HG02642 (cell line): ENCODE data around the gene MIAT.

Experiments used
- ATAC-seq: cut with Tn5 transposase; IDR thresholded peaks from one replicate; pipeline ENCODE4 v1.9.1; 2021; ENCODE audit warnings: mild to moderate bottlenecking; ENCODE audit not compliant: unreplicated experiment, poor library complexity

Gene MIAT

DNA sequence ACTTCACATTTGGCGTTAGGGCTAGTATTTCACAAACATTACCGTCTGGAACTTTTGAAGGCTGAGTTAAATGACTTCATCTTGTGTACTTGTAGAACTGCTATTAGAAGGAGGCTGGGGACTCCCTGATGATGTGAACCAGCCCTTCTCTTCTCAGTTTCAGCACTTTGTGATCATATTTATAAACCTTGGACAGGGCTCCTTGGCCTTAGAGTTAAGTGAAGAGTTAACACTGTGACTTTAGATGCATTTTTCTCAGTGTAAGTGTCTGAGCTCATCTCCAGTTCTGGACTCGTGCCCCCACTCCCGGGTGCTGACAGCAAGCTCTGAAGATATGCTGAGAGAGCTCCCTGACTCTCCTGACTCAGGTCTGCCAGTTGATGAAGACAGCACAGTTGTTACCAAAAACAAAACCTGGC lies 8.4 kb downstream of the MIAT start:
- peak; percentile 15 for ATAC-seq

DNA sequence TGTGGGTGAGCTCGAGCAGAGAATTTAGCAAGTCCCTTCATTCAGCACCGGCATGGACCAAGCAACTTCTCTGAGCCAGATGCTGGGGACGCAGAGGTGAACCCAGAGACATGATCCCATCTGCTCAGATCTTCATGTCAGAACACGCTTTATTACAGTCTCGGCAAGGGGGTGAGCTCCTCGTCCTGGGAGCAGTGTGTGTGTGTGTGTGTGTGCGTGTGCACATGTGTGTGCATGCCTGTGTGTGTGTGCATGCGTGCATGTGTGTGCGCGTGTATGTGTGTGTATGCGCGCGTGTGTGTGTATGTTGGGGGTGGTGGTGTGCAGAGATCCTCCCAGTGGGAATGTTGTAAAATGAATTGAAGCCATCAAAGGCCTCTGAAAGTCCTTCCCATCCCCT lies 9.8 kb downstream of the MIAT start:
- ATAC-seq = no peak

DNA sequence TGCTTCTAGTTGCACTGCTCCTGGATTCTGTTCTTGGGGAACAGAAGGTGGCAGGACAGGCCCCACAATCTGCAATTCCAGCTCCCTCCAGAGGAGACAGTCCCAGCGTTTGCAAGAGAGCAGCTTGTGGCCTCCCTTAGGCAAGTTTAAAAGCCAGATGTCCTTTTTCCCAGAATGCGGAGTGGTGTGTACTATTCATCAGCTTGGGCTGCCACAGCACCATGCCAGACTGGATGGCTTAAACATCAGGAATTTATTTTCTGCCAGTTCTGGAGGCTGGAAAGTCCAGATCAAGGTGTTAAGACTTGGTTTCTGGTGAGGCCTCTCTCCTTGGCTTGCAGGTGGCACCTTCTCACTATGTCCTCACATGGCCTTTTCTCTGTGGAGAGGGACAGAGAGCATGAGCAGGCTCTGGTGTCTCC lies 11.7 kb downstream of the MIAT start:
- ATAC-seq = no peak

DNA sequence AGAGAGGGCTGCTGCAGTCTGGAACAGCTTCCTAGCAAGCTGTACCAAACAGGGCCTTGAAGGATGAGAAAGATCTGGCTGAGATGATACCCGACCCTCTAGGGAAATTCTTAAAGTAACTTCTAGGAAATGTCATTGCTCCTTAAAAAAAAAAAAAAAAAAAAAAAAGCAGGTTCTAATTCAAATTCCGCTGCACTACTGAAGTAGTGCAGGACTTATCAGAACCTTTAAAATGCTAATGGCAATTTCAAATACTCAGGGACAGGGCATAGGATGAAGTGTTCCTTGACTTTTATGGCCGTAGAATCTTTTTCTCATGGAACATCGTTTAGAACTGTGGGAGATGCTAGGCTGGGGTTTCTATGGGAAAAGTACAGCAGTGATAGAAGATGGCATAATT lies 13.1 kb downstream of the MIAT start:
- ATAC-seq = no peak

DNA sequence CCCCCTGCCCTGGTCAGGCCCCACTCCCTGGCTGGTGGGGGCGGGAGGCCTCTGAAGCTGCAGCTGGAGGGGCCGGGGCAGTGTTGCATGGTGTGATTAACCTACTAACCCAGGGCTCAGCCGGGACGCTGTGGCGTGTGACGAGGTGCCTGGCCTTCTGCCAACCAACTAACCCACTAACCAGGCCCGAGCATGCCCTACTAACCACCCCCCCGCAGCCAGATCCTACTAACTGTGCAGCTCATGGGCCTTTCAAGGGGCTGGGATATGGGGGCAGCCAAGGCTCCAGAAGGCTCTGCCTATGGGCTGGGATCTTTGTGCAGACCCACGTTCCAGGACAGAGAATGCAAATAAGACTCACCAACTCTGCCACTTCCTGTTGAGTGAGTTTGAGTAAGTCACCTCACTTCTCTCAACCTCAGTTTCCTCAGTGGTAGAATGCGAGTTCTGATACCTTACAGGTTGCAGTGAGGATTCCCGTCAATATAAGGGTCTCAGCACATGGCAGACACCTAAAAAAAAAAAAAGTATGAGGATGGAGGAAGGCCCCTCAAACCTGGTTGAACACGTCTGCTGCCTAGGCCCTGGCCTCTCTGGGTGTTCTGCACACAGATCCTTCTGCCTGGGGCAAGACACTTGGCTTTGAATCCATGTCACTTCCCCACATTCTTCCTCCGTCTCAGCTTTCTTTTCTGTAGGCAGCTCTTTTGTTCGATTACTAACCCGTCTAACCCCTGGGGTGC lies 14.1 kb downstream of the MIAT start:
- ATAC-seq = peak; percentile 33

DNA sequence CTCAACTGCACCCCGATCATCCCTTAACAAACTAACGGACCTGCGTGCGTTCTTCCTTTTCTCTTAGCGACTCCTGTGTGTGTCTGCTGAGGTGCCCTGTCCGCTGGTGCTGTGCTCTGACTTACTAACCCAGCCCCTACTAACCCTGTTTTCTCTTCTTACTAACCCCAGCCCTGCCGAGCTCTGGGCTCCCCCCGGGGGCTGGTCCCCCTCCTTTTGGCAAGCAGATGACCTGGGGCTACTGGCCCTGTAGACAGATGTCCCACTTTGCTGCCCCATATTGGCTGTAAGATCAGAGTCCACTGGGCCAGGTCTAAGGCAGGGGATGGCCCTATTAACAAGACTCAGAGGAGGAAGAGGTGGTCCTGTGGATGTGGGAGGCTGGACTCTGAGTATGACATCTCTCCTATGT lies 14.7 kb downstream of the MIAT start:
- peak; percentile 18 for ATAC-seq

- peak; percentile 71 for ATAC-seq
These were observed 15.4 kb downstream of the MIAT start for GRCh38 chr22:26672590-26673468.

DNA sequence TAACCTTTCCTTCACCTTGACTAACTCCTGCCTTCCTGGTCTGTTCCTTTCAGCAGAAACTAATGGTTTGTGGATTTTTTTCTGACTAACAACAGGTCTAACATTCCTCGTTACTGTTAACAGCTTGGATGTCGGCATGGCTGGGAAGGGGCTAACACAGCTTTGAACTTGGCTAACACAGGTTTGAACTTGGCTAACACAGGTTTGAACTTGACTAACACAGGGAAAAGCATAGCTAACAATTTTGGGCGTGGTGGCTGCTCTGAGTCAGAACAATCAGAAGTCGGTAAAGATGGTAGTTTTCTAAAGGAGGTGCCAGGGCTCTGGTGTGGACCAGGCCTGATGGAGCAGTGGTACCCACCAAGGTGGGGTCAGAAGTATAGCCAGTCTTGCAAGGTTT lies 16.1 kb downstream of the MIAT start:
- no peak for ATAC-seq

DNA sequence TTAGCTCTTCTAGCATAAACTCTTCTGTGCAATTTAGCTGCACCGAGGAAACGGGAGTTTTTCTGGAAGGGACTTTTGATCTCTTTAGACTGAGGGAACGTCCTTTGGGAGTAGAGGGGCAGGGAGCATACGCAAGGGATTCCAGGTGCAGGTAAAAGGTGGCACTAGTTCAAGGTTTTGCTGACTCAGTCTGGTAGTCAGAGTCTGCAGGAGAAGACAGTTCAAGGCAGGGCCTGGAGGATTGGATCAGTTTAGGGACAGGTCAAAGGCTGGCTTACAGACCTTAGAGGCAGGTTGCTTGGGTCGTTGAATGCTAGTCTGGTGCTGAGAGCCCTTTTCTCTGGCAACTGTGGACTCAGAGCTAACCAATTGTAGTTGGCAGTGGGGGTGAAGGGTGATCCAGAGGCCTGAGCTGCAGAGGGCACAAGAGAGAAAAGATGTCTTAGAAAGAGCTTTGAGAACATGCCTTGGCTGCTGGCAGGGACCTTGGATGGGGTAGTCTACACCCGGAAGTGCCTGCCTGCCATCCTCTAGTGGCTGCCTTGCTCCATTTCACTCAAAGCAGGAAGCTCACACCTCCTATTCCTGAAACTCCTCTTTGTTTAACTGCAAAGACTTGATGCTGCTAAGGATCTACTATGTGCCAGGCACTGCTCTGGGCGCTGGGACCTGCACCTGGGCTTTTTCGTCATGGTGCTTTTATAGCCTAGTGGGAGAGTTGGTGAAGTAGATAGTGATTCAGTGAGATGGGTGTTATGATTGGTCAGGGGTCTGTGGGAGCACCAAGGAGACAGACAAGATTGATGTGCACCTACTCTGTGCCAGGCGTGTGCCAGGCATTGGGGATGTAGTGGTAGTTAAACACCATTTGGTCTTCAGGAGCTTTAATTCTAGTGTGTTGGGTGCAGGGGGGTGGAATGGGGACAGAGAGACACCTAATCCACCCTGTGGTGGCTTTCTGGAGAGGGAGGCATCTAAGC lies 17.1 kb downstream of the MIAT start:
- no peak for ATAC-seq

GRCh38 chr22:26675687-26676268 lies 18.4 kb downstream of the MIAT start:
- no peak for ATAC-seq

- ATAC-seq = no peak
These were observed 19.8 kb downstream of the MIAT start for GRCh38 chr22:26677217-26677616.

- no peak for ATAC-seq
These were observed 21.7 kb downstream of the MIAT start for GRCh38 chr22:26679003-26679629.

DNA sequence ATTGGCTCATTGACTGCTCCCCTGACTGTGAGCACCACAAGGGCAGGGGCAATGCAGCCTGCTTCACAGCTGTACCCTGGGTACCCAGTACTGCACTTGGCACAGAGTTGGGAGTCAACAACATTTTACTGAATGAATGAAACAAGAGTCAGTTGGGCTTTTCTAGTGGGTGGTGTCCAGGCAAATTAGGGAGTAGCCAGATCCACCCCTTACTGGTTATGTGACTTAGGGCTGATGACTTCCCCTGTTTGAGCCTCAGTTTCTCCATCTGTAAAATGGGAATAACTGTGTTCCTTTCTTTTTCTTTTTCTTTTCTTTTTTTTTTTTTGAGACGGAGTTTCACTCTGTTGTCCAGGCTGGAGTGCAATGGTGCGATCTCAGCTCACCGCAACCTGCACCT lies 23.1 kb downstream of the MIAT start:
- ATAC-seq = no peak

DNA sequence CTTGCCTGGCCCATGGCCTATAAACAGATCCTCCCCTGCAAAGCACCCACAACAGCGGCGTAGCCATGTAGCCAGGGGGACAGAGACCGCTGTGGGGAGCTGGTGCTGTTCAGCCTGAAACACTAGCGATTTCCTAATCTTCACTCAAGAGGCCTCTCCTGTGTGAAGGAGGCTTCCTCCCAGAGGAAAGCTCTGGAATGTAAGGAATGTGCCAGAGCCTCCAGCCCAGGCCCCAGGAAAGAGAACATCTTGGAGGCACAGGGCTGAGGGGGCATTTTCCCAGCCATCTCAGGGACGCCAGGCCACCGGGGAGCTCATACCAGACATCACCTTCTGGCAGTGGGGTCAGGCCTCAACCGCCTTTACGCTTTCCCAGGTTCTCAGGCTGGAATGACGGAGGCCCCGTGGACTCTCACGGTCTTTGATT lies 24.0 kb downstream of the MIAT start:
- no peak for ATAC-seq

- no peak for ATAC-seq
These were observed 26.8 kb downstream of the MIAT start for GRCh38 chr22:26684168-26684567.

DNA sequence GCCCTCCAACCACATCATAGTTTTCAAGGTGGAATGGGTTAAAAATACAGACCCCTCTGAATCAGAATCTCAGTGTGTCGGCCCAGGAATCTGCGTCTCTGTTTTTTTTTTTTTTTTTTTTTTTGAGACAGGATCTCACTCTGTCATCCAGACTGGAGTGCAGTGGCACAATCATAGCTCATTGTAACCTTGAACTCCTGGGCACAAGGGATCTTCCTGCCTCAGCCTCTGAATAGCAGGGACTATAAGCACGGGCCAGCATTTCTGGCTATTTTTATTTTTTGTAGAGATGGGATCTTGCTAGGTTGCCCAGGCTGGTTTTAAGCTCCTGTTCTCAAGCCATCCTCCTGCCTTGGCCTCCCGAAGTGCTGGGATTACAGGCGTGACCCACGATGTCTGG lies 28.2 kb downstream of the MIAT start:
- no peak for ATAC-seq

- ATAC-seq = no peak
These were observed 30.1 kb downstream of the MIAT start for GRCh38 chr22:26687439-26687838.

DNA sequence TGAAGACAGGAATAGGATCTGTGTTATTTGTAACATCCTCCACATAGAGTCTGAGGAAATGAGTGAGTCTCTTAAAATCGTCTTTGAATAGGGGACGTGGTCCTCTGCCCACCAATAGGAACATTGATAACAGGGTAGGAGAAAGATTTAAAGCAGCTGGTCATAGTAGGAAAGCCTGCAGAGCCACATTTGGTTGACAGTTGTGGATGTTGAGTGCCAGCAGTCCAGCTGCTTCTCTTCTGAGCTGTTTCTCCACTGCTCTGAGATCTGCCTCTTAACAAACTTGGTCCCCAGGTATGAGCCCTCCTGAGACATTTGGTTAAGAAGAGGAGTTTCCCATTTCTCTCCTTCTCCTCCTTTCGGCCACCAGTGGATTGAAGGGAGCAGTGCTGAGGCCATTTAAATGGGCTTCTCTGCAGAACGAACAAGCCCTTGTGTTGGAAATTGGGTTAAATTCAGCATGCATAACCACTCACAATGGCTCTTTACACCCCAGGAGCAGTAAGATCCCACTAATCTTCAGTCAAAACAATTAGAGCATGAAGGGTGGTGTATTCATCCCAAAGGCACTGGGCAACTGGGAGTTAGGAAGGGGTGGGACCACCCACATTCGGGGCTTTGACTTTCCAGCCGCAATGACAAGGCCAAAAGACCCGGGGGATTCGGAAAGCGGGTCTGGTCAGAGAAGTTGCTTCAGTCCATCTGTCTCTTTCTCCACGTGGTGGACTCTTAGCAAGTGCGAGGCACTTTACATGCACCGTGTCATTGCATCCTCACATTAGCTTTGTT lies 32.3 kb downstream of the MIAT start:
- ATAC-seq = no peak
